Thymus (tissue), 11 donors: ENCODE data around the gene BAG1. TPM values are rescaled to one million over a fixed set of nuclear protein-coding genes. Genes with fewer than 3 reads are reported as not detected.
A peak's percentile ranks its signal among the peaks of the same experiment; 100 is the strongest.

Experiments used
- DNase-seq, 9 donors: peaks; one replicate each; pipeline ENCODE4 v3.0.0-alpha.2; 2013; ENCODE audit warnings: low spot score in 9 of 9, low read depth in 6 of 9, missing footprints in 1 of 9
- H3K27ac ChIP-seq, 2 donors: one replicate each; pipeline ENCODE4 v1.5.1; 2013; ENCODE audit warnings: control low read depth in 1 of 2, low read depth in 1 of 2, low read length in 1 of 2, mild to moderate bottlenecking in 1 of 2, moderate library complexity in 1 of 2
- H3K27me3 ChIP-seq, 2 donors: one replicate each; pipeline ENCODE4 v1.5.1; 2013; ENCODE audit warnings: low read length in 1 of 2; ENCODE audit not compliant: control insufficient read depth in 2 of 2, insufficient read depth in 1 of 2
- H3K36me3 ChIP-seq, 2 donors: one replicate each; pipeline ENCODE4 v1.5.1; 2013; ENCODE audit warnings: low read length in 1 of 2, mild to moderate bottlenecking in 1 of 2, moderate library complexity in 1 of 2; ENCODE audit not compliant: control insufficient read depth in 2 of 2, insufficient read depth in 2 of 2
- H3K4me1 ChIP-seq, 2 donors: one replicate each; pipeline ENCODE4 v1.5.1; 2013; ENCODE audit warnings: low read length in 2 of 2; ENCODE audit not compliant: control insufficient read depth in 2 of 2, insufficient read depth in 2 of 2
- H3K4me3 ChIP-seq, 2 donors: one replicate each; pipeline ENCODE4 v1.5.1; 2013; ENCODE audit warnings: low read length in 2 of 2, control low read depth in 1 of 2, mild to moderate bottlenecking in 1 of 2
- H3K9me3 ChIP-seq, 2 donors: one replicate each; pipeline ENCODE4 v1.5.1; 2013; ENCODE audit warnings: low read length in 1 of 2, mild to moderate bottlenecking in 1 of 2; ENCODE audit not compliant: control insufficient read depth in 2 of 2, insufficient read depth in 1 of 2
- WGBS: extraction: QIAGEN DNeasy Blood & Tissue Kit; methylation state at CpG from one replicate; pipeline ENCODE4 v1.1.7; 2013; 5-methylcytosine and 5-hydroxymethylcytosine counted together
- polyA plus RNA-seq: library from polyadenylated mRNA; stranded (reverse); fragments of 200-250 nt; gene quantifications from one replicate; pipeline ENCODE4 v1.2.3, GENCODE V29; 2013
- total RNA-seq: library from RNA; stranded (reverse); fragments of 120-200 nt; gene quantifications from one replicate; pipeline ENCODE4 v1.2.4, GENCODE V29; 2013
- donor health status: healthy.

BAG1 gene
- total and polyA plus RNA-seq, 2 donors, result 50.0 to 88.8 TPM

DNA sequence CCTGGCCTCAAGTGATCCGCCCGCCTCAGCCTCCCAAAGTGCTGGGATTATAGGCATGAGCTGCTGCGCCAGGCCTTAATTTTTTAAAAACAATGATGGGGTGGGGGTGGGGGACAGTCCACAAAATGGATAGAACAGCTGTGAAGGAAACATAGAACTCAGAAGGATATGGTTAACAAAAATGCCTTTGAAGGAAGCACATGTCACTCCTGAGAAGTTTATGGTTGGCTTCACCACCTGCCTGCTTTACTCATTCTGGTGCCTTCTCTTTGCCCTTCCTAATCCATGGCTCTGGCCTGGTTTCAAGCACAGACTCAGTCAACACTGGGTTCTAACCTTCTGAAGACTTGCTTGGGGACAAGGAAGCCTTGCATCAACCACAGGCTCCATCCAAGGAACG is 10.3 kb downstream of the BAG1 start:
- Histone ChIP-seq H3K4me1 (no peaks in the 10 kb centered on the region), H3K27me3 (no peaks in the 10 kb centered on the region), H3K9me3 (no peaks in the 10 kb centered on the region), H3K27ac (no peak overlapping the region), H3K4me3 (no peak overlapping the region), H3K36me3 (peaks cover 60% of the 10 kb centered on the region in 2 donors)
- WGBS, result 99% methylated on average over 4 of the region's 4 CpGs
- no peak for DNase-seq

DNA sequence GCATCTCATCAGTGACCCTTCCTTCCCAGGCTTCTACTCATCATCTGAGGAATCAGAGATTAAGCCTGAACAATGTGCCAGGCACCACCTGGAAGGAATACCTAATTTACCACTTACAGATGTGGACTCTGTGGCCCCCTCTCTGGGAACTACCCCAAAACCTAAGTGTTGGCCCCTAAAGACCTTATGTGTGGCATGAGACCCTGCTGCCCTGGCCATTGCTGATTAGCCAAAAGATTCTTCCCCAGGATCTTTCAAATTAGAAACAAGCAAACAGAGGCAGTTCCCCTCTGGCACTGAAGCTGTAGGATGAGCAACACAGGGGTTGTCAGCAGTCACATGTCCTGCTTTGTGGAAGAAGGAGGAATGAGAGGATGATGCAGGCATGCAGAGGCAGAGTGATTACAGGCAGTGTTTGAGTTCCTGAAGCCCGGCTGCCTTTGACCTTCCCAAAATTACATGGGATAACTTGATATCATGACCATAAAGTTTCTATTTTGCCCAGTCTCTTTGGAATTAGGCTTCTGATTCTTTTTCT is 14.0 kb downstream of the BAG1 start:
- Histone ChIP-seq H3K27ac (no peak overlapping the region), H3K9me3 (no peaks in the 10 kb centered on the region), H3K4me3 (no peak overlapping the region), H3K27me3 (no peaks in the 10 kb centered on the region), H3K36me3 (peaks cover 30 to 44% of the 10 kb centered on the region in 2 donors), H3K4me1 (no peaks in the 10 kb centered on the region)
- no peak for DNase-seq
- WGBS, result 94% methylated on average over 1 of the region's 1 CpG

DNA sequence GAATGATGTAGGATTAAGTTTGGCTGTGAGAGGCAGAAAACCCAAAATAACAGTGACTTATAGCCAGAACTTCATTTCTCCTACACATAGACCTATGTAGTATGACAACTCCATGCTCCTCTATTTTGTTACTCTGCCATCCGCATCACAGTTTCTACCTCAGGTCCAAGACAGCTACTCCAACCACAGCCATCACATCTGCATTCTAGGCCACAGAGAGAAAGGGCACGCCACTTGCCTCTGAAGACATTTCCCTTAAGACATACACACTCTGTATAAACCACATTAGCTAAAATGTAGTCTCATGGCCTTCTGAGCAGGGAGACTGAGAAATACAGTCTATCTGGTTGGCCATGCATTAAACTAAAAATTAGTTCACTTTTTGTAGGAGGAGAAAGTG is 14.5 kb downstream of the BAG1 start:
- H3K27ac ChIP-seq, result peak overlapping the region in 1 of 2 donors; percentile 18
- no peaks in the 10 kb centered on the region for H3K27me3 ChIP-seq
- H3K4me1 ChIP-seq, result no peaks in the 10 kb centered on the region
- peaks cover 25 to 39% of the 10 kb centered on the region in 2 donors for H3K36me3 ChIP-seq
- no peak for DNase-seq
- WGBS, result 95% methylated on average over 2 of the region's 2 CpGs
- no peak overlapping the region for H3K4me3 ChIP-seq
- no peaks in the 10 kb centered on the region for H3K9me3 ChIP-seq

DNA sequence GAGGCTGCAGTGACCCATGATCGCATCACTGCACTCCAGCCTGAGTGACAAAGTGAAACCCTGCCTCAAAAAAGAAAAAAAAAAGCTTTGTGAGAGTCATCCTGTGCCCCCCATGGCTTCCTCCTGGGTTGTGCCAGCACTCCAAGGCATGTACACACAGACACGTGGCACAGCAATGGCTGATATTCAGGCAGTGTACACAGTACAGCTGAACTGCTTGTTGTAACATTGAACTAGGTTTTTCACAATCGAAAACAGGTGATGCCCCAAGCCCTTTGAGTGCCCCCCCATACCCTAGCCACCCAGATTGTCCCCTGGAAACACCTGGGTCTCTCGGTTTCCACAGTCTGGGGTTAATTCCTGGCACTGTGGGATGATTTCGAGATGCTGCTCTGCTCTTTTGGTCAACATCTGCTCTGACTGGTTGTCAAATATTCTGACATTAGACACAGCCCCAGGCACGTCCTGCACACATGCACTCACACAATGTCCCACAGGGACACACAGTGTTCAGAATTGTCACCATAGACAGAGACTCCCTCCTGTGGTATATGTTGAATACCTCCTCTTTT is 15.3 kb downstream of the BAG1 start:
- H3K9me3 ChIP-seq, result peaks cover 0 to 1% of the 10 kb centered on the region in 2 donors
- H3K4me1 ChIP-seq, result no peaks in the 10 kb centered on the region
- no peak overlapping the region for H3K4me3 ChIP-seq
- no peak for DNase-seq
- no peaks in the 10 kb centered on the region for H3K27me3 ChIP-seq
- peaks cover 17 to 30% of the 10 kb centered on the region in 2 donors for H3K36me3 ChIP-seq
- 86% methylated on average over 6 of the region's 6 CpGs for WGBS
- H3K27ac ChIP-seq, result no peak overlapping the region

DNA sequence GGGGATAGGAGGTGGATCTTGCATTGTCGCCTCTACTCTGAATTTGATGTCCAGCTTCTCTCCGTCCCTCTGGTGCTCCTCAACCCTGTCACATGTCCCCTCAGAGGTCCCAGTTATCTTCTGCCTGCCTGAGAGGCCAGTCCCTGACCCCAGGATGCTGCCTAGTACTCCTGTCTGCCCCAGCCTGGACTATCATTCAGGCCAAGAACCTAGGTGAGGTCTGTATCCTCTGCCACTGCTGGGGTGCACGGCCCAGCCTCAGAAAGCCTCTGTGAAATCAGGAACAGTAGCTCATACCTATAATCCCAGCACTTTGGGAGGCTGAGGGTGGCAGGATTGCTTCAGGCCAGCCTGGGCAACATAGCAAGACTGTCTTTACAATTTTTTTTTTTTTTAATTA is 15.9 kb downstream of the BAG1 start:
- Histone ChIP-seq H3K4me3 (no peak overlapping the region), H3K36me3 (peaks cover 15 to 28% of the 10 kb centered on the region in 2 donors), H3K27ac (no peak overlapping the region), H3K9me3 (peaks cover 0 to 1% of the 10 kb centered on the region in 2 donors), H3K4me1 (no peaks in the 10 kb centered on the region), H3K27me3 (no peaks in the 10 kb centered on the region)
- DNase-seq, result no peak
- whole genome bisulfite sequencing, result 98% methylated on average over 3 of the region's 3 CpGs

DNA sequence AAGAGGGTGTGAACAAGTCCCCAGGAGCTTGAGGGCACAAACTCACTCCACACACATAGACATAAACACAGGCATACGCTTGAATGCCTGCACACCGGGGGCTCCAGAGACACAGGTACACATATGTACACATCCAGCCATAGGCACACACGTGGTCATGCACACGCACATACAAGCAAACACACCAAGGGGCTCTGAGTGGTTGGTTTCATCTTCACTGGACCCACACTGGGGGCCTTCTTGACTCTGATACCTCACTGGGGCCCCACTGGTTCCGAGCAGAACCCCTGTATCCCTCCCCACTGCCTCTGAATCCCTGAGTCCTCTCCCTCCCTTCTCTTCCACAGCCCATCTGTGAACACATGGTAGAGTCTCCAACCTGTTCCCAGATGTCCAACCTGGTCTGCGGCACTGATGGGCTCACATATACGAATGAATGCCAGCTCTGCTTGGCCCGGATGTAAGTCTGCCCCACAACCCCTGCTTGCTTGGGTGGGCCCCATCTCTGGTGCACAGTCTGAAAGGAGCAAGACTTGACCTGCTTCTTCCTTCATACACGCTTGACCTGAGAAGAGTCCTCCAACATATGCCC is 18.1 kb downstream of the BAG1 start:
- DNase-seq, result no peak
- Histone ChIP-seq H3K4me1 (no peaks in the 10 kb centered on the region), H3K27me3 (no peaks in the 10 kb centered on the region), H3K9me3 (peaks cover 0 to 1% of the 10 kb centered on the region in 2 donors), H3K27ac (no peak overlapping the region), H3K36me3 (peaks cover 0 to 18% of the 10 kb centered on the region in 2 donors), H3K4me3 (no peak overlapping the region)
- WGBS, result 97% methylated on average over 9 of the region's 9 CpGs

DNA sequence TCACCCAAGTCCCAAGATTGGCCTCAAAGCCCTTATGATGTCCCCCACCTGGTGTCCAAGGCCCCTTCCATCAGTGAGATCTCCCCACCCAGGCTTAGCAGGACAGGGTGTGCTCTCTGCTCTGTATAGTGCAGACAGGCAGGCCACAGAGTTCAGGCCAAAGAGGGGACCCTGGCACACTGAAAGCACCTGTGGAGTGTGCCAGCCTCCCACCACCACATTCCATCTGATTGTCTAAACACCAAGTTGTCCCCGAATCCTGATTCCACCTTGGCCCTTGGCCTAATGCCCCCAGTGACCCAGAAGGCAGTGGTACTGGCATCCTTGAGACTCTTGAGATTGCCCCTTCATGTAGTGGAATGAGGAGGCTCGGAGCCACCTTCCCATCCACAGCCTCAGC is 19.2 kb downstream of the BAG1 start:
- peaks cover 0 to under 1% of the 10 kb centered on the region in 2 donors for H3K4me1 ChIP-seq
- H3K4me3 ChIP-seq, result no peak overlapping the region
- no peak for DNase-seq
- H3K27me3 ChIP-seq, result no peaks in the 10 kb centered on the region
- peaks cover 0 to 15% of the 10 kb centered on the region in 2 donors for H3K36me3 ChIP-seq
- WGBS, result 99% methylated on average over 2 of the region's 2 CpGs
- H3K9me3 ChIP-seq, result peaks cover 0 to 1% of the 10 kb centered on the region in 2 donors
- H3K27ac ChIP-seq, result no peak overlapping the region

DNA sequence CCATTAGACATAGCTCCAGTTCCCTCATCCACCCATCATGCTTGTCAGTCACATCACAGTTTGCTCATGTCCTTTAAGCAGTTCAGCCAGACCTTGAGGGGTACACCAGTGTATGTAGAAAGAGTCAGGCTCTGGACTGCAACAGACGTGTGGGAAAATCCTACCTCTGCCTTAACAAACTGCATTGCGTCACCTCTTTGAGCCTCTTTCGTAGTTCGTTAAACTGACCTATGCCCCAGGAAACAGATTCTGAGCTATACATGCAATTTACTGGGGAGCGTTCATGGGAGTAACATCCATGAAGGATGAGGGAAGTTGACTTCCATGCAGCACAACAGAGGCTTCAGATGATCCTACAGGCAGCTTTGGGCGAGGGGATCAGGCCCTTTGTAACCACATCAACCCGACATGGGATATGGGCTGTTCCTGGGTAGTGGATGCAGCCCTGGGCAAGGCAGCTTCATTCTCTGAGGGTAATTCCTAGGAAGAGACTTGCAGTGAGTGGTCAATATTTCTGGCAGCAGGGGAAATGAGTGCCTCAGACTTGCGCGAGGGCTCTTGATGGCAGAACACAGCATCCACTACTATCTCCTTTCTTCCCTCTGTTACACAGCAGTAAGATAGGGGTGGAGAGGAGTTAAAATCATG is 20.2 kb downstream of the BAG1 start:
- 95% methylated on average over 9 of the region's 9 CpGs for WGBS
- DNase-seq, result no peak
- H3K9me3 ChIP-seq, result peaks cover 0 to 1% of the 10 kb centered on the region in 2 donors
- no peak overlapping the region for H3K27ac ChIP-seq
- no peaks in the 10 kb centered on the region for H3K27me3 ChIP-seq
- peaks cover 0 to 9% of the 10 kb centered on the region in 2 donors for H3K36me3 ChIP-seq
- H3K4me1 ChIP-seq, result peaks cover 0 to 9% of the 10 kb centered on the region in 2 donors
- no peak overlapping the region for H3K4me3 ChIP-seq

DNA sequence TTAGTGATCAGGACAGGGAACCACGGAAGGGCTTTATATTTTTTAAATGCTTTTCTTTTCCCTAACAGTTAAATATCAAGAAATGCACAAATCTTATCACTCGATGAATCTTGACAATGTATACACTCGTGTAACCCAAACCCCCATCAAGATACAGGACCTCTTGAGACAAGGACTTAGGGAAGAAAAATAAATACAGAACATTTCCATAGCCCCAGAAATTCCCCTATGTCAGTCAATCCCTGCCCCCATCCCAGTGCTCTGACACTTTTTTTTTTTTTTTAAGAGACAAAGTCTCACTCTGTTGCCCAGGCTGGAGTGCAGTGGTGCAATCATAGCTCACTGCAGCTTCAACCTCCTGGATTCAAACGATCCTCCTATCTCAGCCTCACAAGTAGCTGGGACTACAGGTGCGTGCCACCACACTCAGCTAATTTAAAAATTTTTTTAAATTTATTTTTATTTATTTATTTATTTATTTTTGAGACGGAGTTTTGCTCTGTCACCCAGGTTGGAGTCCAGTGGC is 21.8 kb downstream of the BAG1 start:
- H3K27me3 ChIP-seq, result no peaks in the 10 kb centered on the region
- H3K9me3 ChIP-seq, result peaks cover 0 to 1% of the 10 kb centered on the region in 2 donors
- no peak for DNase-seq
- no peak overlapping the region for H3K4me3 ChIP-seq
- H3K36me3 ChIP-seq, result no peaks in the 10 kb centered on the region
- 94% methylated on average over 6 of the region's 6 CpGs for WGBS
- peaks cover 0 to 9% of the 10 kb centered on the region in 2 donors for H3K4me1 ChIP-seq
- no peak overlapping the region for H3K27ac ChIP-seq
